Caco-2 (cell line): ENCODE results near the gene PARD3. TPM values are rescaled to one million over a fixed set of nuclear protein-coding genes. Genes with fewer than 3 reads are reported as not detected.
A peak's percentile ranks its signal among the peaks of the same experiment; 100 is the strongest.
"Not testable (repeated sequence)": the region's sequence is repeated elsewhere in the genome, so short reads cannot be mapped to it uniquely, and the experiment has no call there.

Experiments used
- BruUV-seq: library from RNA; stranded (reverse); fragments of 400-500 nt; replicated peaks from 2 replicates; lab custom pipeline; 2021; lab: Mats Ljungman, UMichigan
- CTCF ChIA-PET: fragments of 300-600 bp; sonication (Branson Sonifier 250); formaldehyde crosslinking; loops from one replicate; lab custom pipeline; 2022; ENCODE audit warnings: antibody characterized with exemption; lab: Charles Lee
- POLR2A ChIA-PET: fragments of 300-600 bp; sonication (Branson Sonifier 250); formaldehyde crosslinking; loops from one replicate; lab custom pipeline; 2022; ENCODE audit warnings: antibody characterized with exemption; lab: Charles Lee
- DNase-seq, 2 experiments: peaks; one replicate each; pipeline versions ENCODE4 v3.0.0 to v3.0.0-alpha.2; 2020 to 2022
- H3K27me3 ChIP-seq: replicated peaks from 2 replicates; pipeline ENCODE4 v1.6.0; 2011; ENCODE audit warnings: low read length; ENCODE audit not compliant: control insufficient read depth, insufficient read depth
- H3K36me3 ChIP-seq: 2 replicates; pipeline ENCODE4 v1.5.1; 2011; ENCODE audit warnings: low read length; ENCODE audit not compliant: control insufficient read depth, insufficient read depth
- H3K4me1 ChIP-seq: fragments of 250-450 bp; sonication (Bioruptor Pico); 2 replicates; pipeline ENCODE4 v1.5.1; 2020; ENCODE audit warnings: mild to moderate bottlenecking
- H3K4me3 ChIP-seq: 2 replicates; pipeline ENCODE4 v1.5.1; 2011; ENCODE audit warnings: low read depth, mild to moderate bottlenecking, control low read depth, low read length
- H3K9me3 ChIP-seq: fragments of 250-450 bp; sonication (Bioruptor Pico); 2 replicates; pipeline ENCODE4 v1.5.1; 2020; ENCODE audit warnings: mild to moderate bottlenecking, moderate library complexity
- H3K27ac Mint-ChIP-seq: one replicate; pipeline ENCODE4 v1.8.0; 2022; ENCODE audit warnings: mixed read lengths; ENCODE audit not compliant: unreplicated experiment
- H3K27me3 Mint-ChIP-seq: one replicate; pipeline ENCODE4 v1.8.0; 2022; ENCODE audit warnings: mixed read lengths; ENCODE audit not compliant: insufficient read depth, unreplicated experiment
- H3K36me3 Mint-ChIP-seq: one replicate; pipeline ENCODE4 v1.8.0; 2022; ENCODE audit warnings: mild to moderate bottlenecking, mixed read lengths; ENCODE audit not compliant: insufficient read depth, unreplicated experiment
- H3K4me1 Mint-ChIP-seq: one replicate; pipeline ENCODE4 v1.8.0; 2022; ENCODE audit warnings: low read depth, mixed read lengths; ENCODE audit not compliant: unreplicated experiment
- H3K4me3 Mint-ChIP-seq: one replicate; pipeline ENCODE4 v1.8.0; 2022; ENCODE audit warnings: mild to moderate bottlenecking, moderate library complexity, mixed read lengths; ENCODE audit not compliant: unreplicated experiment
- H3K9me3 Mint-ChIP-seq: one replicate; pipeline ENCODE4 v1.8.0; 2022; ENCODE audit warnings: mixed read lengths; ENCODE audit not compliant: unreplicated experiment
- intact Hi-C: fragments of 100-400 bp; cut with micrococcal nuclease; formaldehyde crosslinking; loops from one replicate; pipeline ENCODE4 v1.10.0; 2022; ENCODE audit not compliant: unreplicated experiment
- total RNA-seq: library from RNA; stranded (reverse); gene quantifications from 2 replicates; pipeline ENCODE4 v1.2.3, GENCODE V29; 2022
- TF ChIP-seq, protein P1 (sequence below), 2 experiments: fragments of 200-600 bp in 1 of 2; IDR thresholded peaks; 1 replicate in 1 of 2; 2 replicates in 1 of 2; pipeline versions ENCODE4 v1.5.1 to v1.8.0; 2011 to 2022; ENCODE audit warnings: antibody characterized with exemption in 1 of 2, control low read depth in 1 of 2, inconsistent platforms in 1 of 2, low read depth in 1 of 2, low read length in 1 of 2, mild to moderate bottlenecking in 1 of 2, moderate library complexity in 1 of 2; ENCODE audit not compliant: insufficient read depth in 1 of 2, severe bottlenecking in 1 of 2, unreplicated experiment in 1 of 2

The PARD3 gene
- total RNA-seq, 1 experiment from 2014 or later = 80.7 TPM

DNA sequence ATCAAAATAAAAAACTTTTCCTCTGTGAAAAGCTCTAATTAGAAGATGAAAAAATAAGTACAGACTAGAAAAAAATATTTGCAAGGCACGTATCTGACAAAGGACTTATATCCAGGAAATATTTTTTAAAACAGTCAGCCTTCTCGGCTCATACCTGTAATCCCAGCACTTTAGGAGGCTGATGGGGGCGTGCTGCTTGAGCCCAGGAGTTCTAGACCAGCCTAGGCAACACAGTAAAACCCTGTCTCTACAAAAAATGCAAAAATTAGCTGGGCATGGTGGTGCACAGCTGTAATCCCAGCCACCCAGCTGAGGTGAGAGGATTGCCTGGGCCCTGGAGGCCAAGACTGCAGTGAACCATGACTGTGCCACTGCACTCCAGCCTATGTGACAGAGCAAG lies 542.8 kb downstream of the PARD3 start:
- no peaks in the 10 kb centered on the region for H3K4me1 Mint-ChIP-seq
- Histone ChIP-seq H3K4me3 (no peak overlapping the region), H3K9me3 (no peaks in the 10 kb centered on the region), H3K4me1 (no peaks in the 10 kb centered on the region), H3K36me3 (no peaks in the 10 kb centered on the region; the same call in 1 of the 2 replicates), H3K27me3 (no peaks in the 10 kb centered on the region)
- peaks cover 10% of the 10 kb centered on the region for H3K9me3 Mint-ChIP-seq
- ChIA-PET POLR2A (no interaction called here), CTCF (no interaction called here)
- BruUV-seq = no TSS peak
- H3K27me3 Mint-ChIP-seq = no peaks in the 10 kb centered on the region
- no peak overlapping the region for H3K4me3 Mint-ChIP-seq
- H3K27ac Mint-ChIP-seq = no peak overlapping the region
- no peak for DNase-seq
- H3K36me3 Mint-ChIP-seq = peaks cover 6% of the 10 kb centered on the region
- intact Hi-C loops = no loop called here
- TF ChIP-seq, protein P1, sequence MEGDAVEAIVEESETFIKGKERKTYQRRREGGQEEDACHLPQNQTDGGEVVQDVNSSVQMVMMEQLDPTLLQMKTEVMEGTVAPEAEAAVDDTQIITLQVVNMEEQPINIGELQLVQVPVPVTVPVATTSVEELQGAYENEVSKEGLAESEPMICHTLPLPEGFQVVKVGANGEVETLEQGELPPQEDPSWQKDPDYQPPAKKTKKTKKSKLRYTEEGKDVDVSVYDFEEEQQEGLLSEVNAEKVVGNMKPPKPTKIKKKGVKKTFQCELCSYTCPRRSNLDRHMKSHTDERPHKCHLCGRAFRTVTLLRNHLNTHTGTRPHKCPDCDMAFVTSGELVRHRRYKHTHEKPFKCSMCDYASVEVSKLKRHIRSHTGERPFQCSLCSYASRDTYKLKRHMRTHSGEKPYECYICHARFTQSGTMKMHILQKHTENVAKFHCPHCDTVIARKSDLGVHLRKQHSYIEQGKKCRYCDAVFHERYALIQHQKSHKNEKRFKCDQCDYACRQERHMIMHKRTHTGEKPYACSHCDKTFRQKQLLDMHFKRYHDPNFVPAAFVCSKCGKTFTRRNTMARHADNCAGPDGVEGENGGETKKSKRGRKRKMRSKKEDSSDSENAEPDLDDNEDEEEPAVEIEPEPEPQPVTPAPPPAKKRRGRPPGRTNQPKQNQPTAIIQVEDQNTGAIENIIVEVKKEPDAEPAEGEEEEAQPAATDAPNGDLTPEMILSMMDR (IDR thresholded peaks at IDR 0.05; ENCODE audit: insufficient read depth in 1 of 2, low read depth in 1 of 2, low read length in 1 of 2, severe bottlenecking in 1 of 2, unreplicated experiment in 1 of 2) = no peak

DNA sequence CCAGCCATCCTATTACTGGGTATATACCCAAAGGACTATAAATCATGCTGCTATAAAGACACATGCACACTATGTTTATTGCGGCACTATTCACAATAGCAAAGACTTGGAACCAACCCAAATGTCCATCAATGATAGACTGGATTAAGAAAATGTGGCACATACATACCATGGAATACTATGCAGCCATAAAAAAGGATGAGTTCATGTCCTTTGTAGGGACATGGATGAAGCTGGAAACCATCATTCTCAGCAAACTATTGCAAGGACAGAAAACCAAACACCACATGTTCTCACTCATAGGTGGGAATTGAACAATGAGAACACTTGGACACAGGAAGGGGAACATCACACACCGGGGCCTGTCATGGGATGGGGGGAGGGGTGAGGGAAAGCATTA lies 546.7 kb downstream of the PARD3 start:
- H3K4me3 ChIP-seq, H3K36me3 Mint-ChIP-seq, DNase-seq, H3K4me3 Mint-ChIP-seq, POLR2A ChIA-PET, H3K27me3 ChIP-seq, H3K36me3 ChIP-seq, H3K27me3 Mint-ChIP-seq, H3K4me1 Mint-ChIP-seq, H3K27ac Mint-ChIP-seq, H3K9me3 ChIP-seq, CTCF ChIA-PET, H3K4me1 ChIP-seq, H3K9me3 Mint-ChIP-seq, intact Hi-C loops, BruUV-seq: not testable (repeated sequence)

DNA sequence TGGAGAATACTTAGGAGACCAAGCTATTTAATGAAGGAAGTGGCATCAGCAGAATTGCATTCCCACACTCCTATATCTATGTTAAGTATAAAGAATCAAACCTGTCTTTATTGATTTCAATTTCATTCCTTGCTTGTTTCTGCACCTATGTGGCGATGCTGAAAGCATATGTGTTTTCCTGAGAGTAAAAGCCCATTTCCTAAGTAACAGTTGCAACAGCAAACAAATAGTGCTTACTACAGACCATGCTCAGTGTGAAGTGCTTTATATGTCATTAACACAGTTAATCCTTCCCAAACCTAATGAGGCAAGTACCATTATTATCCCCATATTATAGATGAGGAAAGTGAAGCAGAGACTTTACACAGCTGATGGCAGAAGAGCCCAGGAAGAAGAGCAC lies 552.1 kb downstream of the PARD3 start:
- DNase-seq = peak in 1 of 2 experiments; percentile 21
- Mint-ChIP-seq H3K4me1 (no peaks in the 10 kb centered on the region), H3K9me3 (no peaks in the 10 kb centered on the region), H3K27ac (no peak overlapping the region), H3K36me3 (no peaks in the 10 kb centered on the region), H3K4me3 (no peak overlapping the region), H3K27me3 (no peaks in the 10 kb centered on the region)
- Histone ChIP-seq H3K4me3 (no peak overlapping the region), H3K9me3 (no peaks in the 10 kb centered on the region), H3K27me3 (no peaks in the 10 kb centered on the region), H3K4me1 (no peaks in the 10 kb centered on the region), H3K36me3 (no peaks in the 10 kb centered on the region)
- TF ChIP-seq, protein P1 (IDR thresholded peaks at IDR 0.05; ENCODE audit: insufficient read depth in 1 of 2, low read depth in 1 of 2, low read length in 1 of 2, severe bottlenecking in 1 of 2, unreplicated experiment in 1 of 2) = peak; percentile 16 to 43
- ChIA-PET CTCF (no interaction called here), POLR2A (no interaction called here)
- BruUV-seq = no TSS peak
- intact Hi-C loops = loop anchor here (5.0 kb wide), 1 partner anchor 374 kb away; no protein-coding TSS in a partner anchor

DNA sequence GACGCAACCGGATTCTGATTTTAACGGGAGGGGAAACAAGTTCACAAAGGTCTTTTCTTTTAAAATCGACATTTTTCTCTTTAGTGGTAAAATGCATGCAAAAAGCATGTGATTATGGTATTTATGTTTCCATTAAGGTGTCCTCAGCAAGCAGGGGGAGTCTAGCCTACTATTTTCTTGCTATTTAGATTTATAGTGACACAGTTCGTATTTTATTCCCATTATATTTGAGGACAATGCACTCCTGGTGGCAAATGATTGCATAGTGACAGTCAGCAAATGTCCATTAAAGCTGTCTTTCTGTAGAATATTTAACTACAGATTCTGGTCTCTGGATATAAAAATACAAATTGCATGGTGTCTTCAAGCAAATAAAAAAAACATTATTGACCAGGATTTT lies 554.2 kb downstream of the PARD3 start:
- BruUV-seq = no TSS peak
- no peaks in the 10 kb centered on the region for H3K27me3 Mint-ChIP-seq
- no peaks in the 10 kb centered on the region for H3K4me1 Mint-ChIP-seq
- H3K4me3 ChIP-seq = no peak overlapping the region
- intact Hi-C loops = loop anchor here (5.0 kb wide), 1 partner anchor 376 kb away; no protein-coding TSS in a partner anchor
- no peaks in the 10 kb centered on the region for H3K27me3 ChIP-seq
- no peaks in the 10 kb centered on the region for H3K36me3 ChIP-seq
- no peaks in the 10 kb centered on the region for H3K9me3 Mint-ChIP-seq
- H3K4me3 Mint-ChIP-seq = no peak overlapping the region
- no peaks in the 10 kb centered on the region for H3K4me1 ChIP-seq
- no peaks in the 10 kb centered on the region for H3K36me3 Mint-ChIP-seq
- H3K9me3 ChIP-seq = no peaks in the 10 kb centered on the region
- no peak overlapping the region for H3K27ac Mint-ChIP-seq
- TF ChIP-seq, protein P1 (IDR thresholded peaks at IDR 0.05; ENCODE audit: insufficient read depth in 1 of 2, low read depth in 1 of 2, low read length in 1 of 2, severe bottlenecking in 1 of 2, unreplicated experiment in 1 of 2) = no peak
- CTCF ChIA-PET = no interaction called here
- DNase-seq = no peak
- POLR2A ChIA-PET = no interaction called here
